GM10248 (cell line): ENCODE results near the gene STX10.
"Not testable (repeated sequence)": the region's sequence is repeated elsewhere in the genome, so short reads cannot be mapped to it uniquely, and the experiment has no call there.

Source experiments
- CTCF ChIA-PET: fragments of 300-600 bp; sonication (Branson Sonifier 250); formaldehyde crosslinking; extraction: SDS; loops from one replicate; lab custom pipeline; 2021; ENCODE audit warnings: antibody characterized with exemption; lab: Yijun Ruan, JAX
- POLR2A ChIA-PET: fragments of 350-650 bp; sonication (Branson Sonifier 250); formaldehyde crosslinking; extraction: SDS; loops from one replicate; lab custom pipeline; 2020; ENCODE audit warnings: antibody characterized with exemption; lab: Yijun Ruan, JAX
- DNase-seq: peaks from one replicate; pipeline ENCODE4 v3.0.0; 2012; ENCODE audit errors: extremely low spot score
- TF ChIP-seq, protein P1 (sequence below): IDR thresholded peaks from 2 replicates; pipeline ENCODE4 v1.5.1; 2012; ENCODE audit warnings: mild to moderate bottlenecking, low read depth; ENCODE audit errors: extremely low read depth, missing control alignments, control extremely low read depth

STX10 gene

DNA sequence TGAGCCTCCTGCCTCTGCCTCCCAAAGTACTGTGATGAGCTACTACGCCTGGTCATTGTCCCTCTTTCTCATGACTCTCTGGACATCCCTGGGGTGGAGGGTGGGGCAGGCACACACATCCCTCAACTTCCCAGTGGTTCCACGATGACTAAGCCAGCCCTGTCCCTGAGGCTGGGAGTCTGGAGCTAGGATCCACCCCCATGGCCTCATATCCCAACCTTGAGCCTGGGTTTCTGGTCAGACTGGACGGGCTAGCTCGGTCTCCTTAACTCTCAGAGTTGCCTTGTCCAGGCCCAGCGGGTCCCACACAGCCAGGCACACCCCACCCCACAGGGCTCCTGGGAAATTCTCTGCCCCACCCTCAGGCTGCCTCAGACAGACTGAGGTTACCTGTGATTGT, 19.6 kb upstream of the STX10 start:
- TF ChIP-seq, protein P1, sequence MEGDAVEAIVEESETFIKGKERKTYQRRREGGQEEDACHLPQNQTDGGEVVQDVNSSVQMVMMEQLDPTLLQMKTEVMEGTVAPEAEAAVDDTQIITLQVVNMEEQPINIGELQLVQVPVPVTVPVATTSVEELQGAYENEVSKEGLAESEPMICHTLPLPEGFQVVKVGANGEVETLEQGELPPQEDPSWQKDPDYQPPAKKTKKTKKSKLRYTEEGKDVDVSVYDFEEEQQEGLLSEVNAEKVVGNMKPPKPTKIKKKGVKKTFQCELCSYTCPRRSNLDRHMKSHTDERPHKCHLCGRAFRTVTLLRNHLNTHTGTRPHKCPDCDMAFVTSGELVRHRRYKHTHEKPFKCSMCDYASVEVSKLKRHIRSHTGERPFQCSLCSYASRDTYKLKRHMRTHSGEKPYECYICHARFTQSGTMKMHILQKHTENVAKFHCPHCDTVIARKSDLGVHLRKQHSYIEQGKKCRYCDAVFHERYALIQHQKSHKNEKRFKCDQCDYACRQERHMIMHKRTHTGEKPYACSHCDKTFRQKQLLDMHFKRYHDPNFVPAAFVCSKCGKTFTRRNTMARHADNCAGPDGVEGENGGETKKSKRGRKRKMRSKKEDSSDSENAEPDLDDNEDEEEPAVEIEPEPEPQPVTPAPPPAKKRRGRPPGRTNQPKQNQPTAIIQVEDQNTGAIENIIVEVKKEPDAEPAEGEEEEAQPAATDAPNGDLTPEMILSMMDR: no peak
- DNase-seq: peak; percentile 11
- ChIA-PET CTCF (interaction anchor here (1.0 to 3.7 kb wide), 5 partner anchors 12 to 93 kb away, joined by 3 to 11 read pairs (median 4); no protein-coding TSS in a partner anchor), POLR2A (no interaction called here)

DNA sequence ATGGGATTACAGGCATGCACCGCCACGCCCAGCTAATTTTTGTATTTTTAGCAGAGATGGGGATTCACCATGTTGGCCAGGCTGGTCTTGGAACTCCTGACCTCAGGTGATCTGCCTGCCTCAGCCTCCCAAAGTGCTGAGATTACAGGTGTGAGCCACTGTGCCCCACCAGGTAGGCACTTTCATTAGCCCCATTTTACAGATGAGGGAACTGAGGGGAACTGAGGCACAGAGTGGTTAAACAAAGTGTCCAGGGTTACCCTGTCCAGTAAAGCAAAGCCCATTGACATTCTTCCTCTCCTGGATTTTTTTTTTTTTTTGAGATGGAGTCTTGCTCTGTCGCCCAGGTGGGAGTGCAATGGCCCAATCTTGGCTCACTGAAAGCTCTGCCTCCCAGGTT, 16.0 kb upstream of the STX10 start:
- POLR2A ChIA-PET: interaction anchor here (2.1 kb wide), 1 partner anchor 14 kb away, joined by 15 read pairs; no protein-coding TSS in a partner anchor
- DNase-seq: not testable (repeated sequence)
- CTCF ChIA-PET: interaction anchor here (1.0 to 1.4 kb wide), 2 partner anchors 11 to 29 kb away, joined by 3 to 4 read pairs; no protein-coding TSS in a partner anchor

DNA sequence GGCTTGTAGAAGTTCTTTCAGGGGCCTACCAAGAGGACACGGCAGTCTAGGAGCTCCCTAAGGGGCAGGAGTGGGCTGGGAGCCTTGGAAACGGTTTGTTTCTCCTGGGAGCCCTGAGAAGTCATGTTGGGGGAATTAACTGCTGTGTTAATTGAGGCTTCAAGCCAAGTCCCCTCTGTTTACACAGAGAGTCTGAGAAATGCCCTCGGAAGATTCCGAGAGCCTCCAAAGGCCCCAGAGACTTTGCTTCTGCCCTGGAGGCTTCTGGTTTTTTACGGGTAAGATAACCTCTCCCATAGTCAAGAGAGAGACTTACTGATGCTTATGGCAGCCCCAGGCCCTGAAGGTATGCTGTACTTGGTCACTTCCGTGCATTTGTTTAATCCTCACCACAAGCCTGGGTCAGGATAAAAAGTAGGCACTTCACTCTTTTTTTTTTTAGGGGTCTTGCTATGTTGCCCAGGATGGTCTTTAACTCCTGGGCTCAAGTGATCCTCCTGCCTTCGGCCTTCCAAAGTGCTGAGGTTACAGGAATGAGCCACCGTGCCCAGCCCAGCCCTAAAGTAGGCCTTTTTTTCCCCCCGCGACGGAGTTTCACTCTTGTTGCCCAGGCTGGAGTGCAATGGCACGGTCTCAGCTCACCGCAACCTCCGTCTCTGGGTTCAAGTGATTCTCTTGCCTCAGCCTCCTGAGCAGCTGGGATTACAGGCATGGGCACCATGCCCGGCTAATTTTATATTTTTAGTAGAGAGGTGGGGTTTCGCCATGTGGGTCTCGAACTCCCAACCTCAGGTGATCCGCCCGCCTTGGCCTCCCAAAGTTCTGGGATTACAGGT, 15.2 kb upstream of the STX10 start:
- ChIA-PET CTCF (interaction anchor here (1.6 kb wide), 1 partner anchor 11 kb away, joined by 3 read pairs; no protein-coding TSS in a partner anchor), POLR2A (interaction anchor here (0.6 kb wide), 1 partner anchor 498 kb away, joined by 6 read pairs; no protein-coding TSS in a partner anchor)
- TF ChIP-seq, protein P1: no peak
- no peak for DNase-seq

DNA sequence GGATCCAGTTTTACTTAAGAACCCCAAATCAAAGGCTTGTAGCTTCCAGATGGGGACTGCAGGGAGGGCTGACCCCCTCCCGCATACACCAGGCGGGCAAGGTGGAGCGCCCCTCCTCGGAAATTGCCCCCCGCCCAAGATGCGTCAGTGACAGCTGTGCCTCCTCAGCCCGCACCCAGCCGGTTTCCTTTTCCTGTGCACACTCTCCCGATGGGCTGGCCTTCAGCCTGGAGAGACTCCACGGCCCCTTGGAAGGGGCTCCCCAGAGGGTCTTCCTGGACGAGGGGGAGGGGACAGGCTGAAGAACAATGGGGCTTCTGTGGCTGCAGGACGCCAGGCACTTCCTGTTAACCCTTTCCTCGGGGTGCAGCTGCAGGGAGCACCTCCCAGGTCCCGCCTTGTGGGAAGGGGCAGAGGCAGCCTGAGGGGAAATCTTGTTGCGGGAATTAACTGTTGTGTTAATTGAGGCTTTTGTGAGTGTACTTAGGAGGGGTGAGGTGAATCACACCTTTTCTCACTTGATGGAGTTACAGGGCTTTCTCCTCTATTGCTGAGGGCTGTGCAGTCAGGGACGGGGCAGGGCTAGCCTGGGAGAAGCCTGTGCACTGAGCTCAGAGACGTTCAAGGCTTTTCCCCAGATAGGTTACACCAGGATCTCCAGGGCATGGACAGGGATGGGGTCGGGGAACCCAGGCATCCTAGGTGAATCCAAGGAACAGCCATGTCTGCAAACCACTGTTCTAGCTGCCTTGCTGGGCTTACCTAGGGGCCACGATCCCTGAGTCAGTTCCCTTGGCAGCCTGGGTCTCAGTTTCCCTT, 14.4 kb upstream of the STX10 start:
- DNase-seq: no peak
- TF ChIP-seq, protein P1: no peak
- ChIA-PET CTCF (interaction anchor here (0.8 to 1.6 kb wide), 2 partner anchors 12 to 18 kb away, joined by 3 read pairs; no protein-coding TSS in a partner anchor), POLR2A (interaction anchor here (0.6 to 1.3 kb wide), 2 partner anchors 12 to 499 kb away, joined by 6 to 7 read pairs; no protein-coding TSS in a partner anchor)

DNA sequence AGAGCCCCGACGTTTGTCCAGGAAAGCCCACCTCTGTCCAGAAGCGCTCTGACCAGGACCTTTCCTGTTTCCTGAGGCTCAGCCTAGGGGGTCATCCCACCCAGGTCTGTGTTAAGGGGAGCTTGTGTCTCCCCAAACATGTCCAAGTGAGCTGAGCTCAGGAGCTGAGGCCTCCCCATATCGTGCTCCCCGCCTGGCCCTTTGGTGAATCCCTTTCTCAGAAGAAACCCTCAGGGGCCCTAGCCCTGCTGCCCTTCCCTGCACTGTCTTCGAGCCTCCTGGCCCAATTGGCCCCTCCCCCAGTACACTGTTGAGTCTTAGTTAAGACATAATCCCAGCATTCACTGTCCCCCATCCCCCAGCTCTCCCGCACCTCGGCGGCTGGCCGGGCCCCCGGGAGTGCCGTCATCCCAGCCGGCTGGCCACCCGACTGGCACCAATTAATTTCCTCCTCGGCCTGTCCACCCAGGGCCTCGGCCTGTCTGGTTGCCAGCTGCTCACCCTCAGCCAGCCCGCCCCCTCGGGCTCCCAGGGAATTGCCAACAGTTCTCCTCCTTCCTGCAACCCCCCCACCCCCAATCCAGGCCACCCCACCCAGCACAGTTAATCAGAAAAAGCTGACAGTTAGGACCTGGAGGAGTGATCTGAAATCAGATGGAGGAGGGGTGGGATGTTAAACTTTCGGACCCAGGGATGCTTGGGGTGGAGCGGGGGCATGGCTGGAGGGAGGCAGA, 13.6 kb upstream of the STX10 start:
- peak; percentile 41 for DNase-seq

More for the DNA sequence above, 13.6 kb upstream of the STX10 start:
- TF ChIP-seq, protein P1: no peak
- POLR2A ChIA-PET: interaction anchor here (1.3 kb wide), 1 partner anchor 11 kb away, joined by 7 read pairs; no protein-coding TSS in a partner anchor
- CTCF ChIA-PET: interaction anchor here (0.8 to 1.6 kb wide), 4 partner anchors 12 to 103 kb away, joined by 3 read pairs; no protein-coding TSS in a partner anchor
